K562 (cell line): ENCODE measurements around the gene TCIRG1. TPM values are rescaled to one million over a fixed set of nuclear protein-coding genes. Genes with fewer than 3 reads are reported as not detected.

Experiments
- CTBP1 ChIP-seq: fragments of 450-650 bp; IDR thresholded peaks from 2 replicates; pipeline ENCODE4 v1.6.1; 2016; ENCODE audit warnings: borderline replicate concordance
- EP300 ChIP-seq: IDR thresholded peaks from 2 replicates; pipeline ENCODE4 v1.6.1; 2012; ENCODE audit warnings: low read length, improper control_type of control experiment
- FOSL1 ChIP-seq: fragments of 200-800 bp; sonication (Bioruptor generic); conservative IDR thresholded peaks from 2 replicates; pipeline ENCODE4 v1.6.1; 2016; ENCODE audit warnings: missing genetic modification characterization, missing compliant biosample characterization
- KLF10 ChIP-seq: fragments of 250-450 bp; sonication (Bioruptor Pico); IDR thresholded peaks from 2 replicates; pipeline ENCODE4 v1.6.1; 2021; ENCODE audit warnings: matching md5 sums
- MAZ ChIP-seq, 2 experiments: fragments of 450-650 bp in 1 of 2; sonication (generic) in 1 of 2; formaldehyde crosslinking; IDR thresholded peaks in 1 of 2; conservative IDR thresholded peaks in 1 of 2; 2 replicates each; pipeline versions ENCODE4 v1.4.0 to v1.5.0; 2020; ENCODE audit warnings: mild to moderate bottlenecking in 1 of 2, missing genetic modification reagents in 1 of 2
- MBD2 ChIP-seq: sonication (generic); IDR thresholded peaks from 2 replicates; pipeline ENCODE4 v1.6.1; 2016; ENCODE audit warnings: low read depth, borderline replicate concordance
- MCM2 ChIP-seq: fragments of 450-650 bp; IDR thresholded peaks from 2 replicates; pipeline ENCODE4 v1.6.1; 2017; ENCODE audit warnings: low read depth, mild to moderate bottlenecking
- MCM5 ChIP-seq: fragments of 450-650 bp; IDR thresholded peaks from 2 replicates; pipeline ENCODE4 v1.6.1; 2016; ENCODE audit warnings: low read depth
- NR2C1 ChIP-seq, 2 experiments: fragments of 450-650 bp; IDR thresholded peaks; 2 replicates each; pipeline ENCODE4 v1.6.1; 2017; ENCODE audit warnings: mild to moderate bottlenecking in 2 of 2, antibody characterized with exemption in 1 of 2, inconsistent platforms in 1 of 2, missing compliant biosample characterization in 1 of 2, missing genetic modification characterization in 1 of 2
- RBM22 ChIP-seq: fragments of 200-400 bp; formaldehyde crosslinking; IDR thresholded peaks from 2 replicates; pipeline ENCODE4 v1.6.1; 2018; ENCODE audit warnings: low read length, low read depth; ENCODE audit not compliant: poor library complexity, severe bottlenecking
- SOX6 ChIP-seq: fragments of 450-650 bp; IDR thresholded peaks from 2 replicates; pipeline ENCODE4 v1.6.1; 2014; ENCODE audit warnings: mild to moderate bottlenecking
- STAT6 ChIP-seq: sonication (generic); formaldehyde crosslinking; IDR thresholded peaks from 2 replicates; pipeline ENCODE4 v1.8.1; 2023; ENCODE audit warnings: mild to moderate bottlenecking, missing genetic modification reagents
- TEAD2 ChIP-seq: fragments of 450-650 bp; IDR thresholded peaks from 2 replicates; pipeline ENCODE4 v1.6.1; 2016; ENCODE audit warnings: missing genetic modification characterization, control low read depth, missing compliant biosample characterization
- TOE1 ChIP-seq, 2 experiments: fragments of 450-650 bp in 1 of 2; sonication (generic) in 1 of 2; formaldehyde crosslinking in 1 of 2; IDR thresholded peaks; 2 replicates each; pipeline versions ENCODE4 v1.7.1 to v1.8.0; 2016 to 2022; ENCODE audit warnings: borderline replicate concordance in 2 of 2, mild to moderate bottlenecking in 2 of 2, antibody characterized with exemption in 1 of 2, inconsistent platforms in 1 of 2, low read depth in 1 of 2, missing genetic modification reagents in 1 of 2, moderate library complexity in 1 of 2
- ZFP91 ChIP-seq: sonication (generic); formaldehyde crosslinking; IDR thresholded peaks from 2 replicates; pipeline ENCODE4 v1.8.0; 2022; ENCODE audit warnings: mild to moderate bottlenecking, missing genetic modification reagents
- ZNF395 ChIP-seq: fragments of 200-800 bp; sonication (Bioruptor generic); IDR thresholded peaks from 2 replicates; pipeline ENCODE4 v1.6.1; 2017; ENCODE audit warnings: missing genetic modification characterization, missing compliant biosample characterization
- ZNF436 ChIP-seq: fragments of 250-450, 450-650 bp; sonication (Bioruptor Pico); formaldehyde crosslinking; IDR thresholded peaks from 2 replicates; pipeline ENCODE4 v1.7.0; 2020; ENCODE audit warnings: mild to moderate bottlenecking
- ZNF511 ChIP-seq: sonication (generic); formaldehyde crosslinking; IDR thresholded peaks from 2 replicates; pipeline ENCODE4 v1.8.0; 2022; ENCODE audit warnings: mild to moderate bottlenecking, missing genetic modification reagents
- ZNF764 ChIP-seq: fragments of 250-450 bp; sonication (Bioruptor Pico); IDR thresholded peaks from 2 replicates; pipeline ENCODE4 v1.4.0; 2020; ENCODE audit warnings: low read depth, mild to moderate bottlenecking, moderate library complexity
- polyA plus RNA-seq, 8 experiments: library from polyadenylated mRNA; depleted of rRNA in 4 of 8; stranded (reverse) in 5 of 8; unstranded in 3 of 8; fragments of >200 nt; fragmentation: Nextera tagmentation in 2 of 8; fragmentation: Illumina TruSeq in 1 of 8; extraction: Ambion mirVana in 2 of 8; extraction: Trizol in 1 of 8; gene quantifications; 2 replicates each; pipeline versions ENCODE4 v1.2.1 to v1.2.3, GENCODE V29; 2011 to 2014; ENCODE audit warnings: inconsistent platforms in 1 of 8, missing spikeins in 1 of 8
- total RNA-seq, 7 experiments: library from RNA; depleted of rRNA in 6 of 7; stranded (reverse); fragments of >200 nt in 6 of 7; fragmentation: Illumina TruSeq in 2 of 7; extraction: Trizol in 2 of 7; gene quantifications; 2 replicates each; pipeline versions ENCODE4 v1.2.1 to v1.2.3, GENCODE V29; 2011 to 2021; ENCODE audit warnings: low replicate concordance in 1 of 7

Gene TCIRG1
- total and polyA plus RNA-seq, 9 of the 15 experiments (the other 6 are each of a cell fraction or from before 2014, with no cell fraction given) = 0.49 to 143 (median 24.4) TPM

- TF ChIP-seq ZNF764 (CRISPR knock-in tag) (no peak), ZNF436 (no peak), STAT6 (CRISPR knock-in tag) (no peak), MBD2 (0 out of 2 replicates have a peak, but pooled peaks have one; percentile 23), EP300 (no peak), MCM2 (no peak), MAZ (CRISPR knock-in tag; conservative IDR thresholded peaks at IDR 0.05 in 1 of 2, IDR thresholded peaks at IDR 0.05 in 1 of 2) (peak; percentile 56 to 69), NR2C1 (IDR thresholded peaks at IDR 0.05) (no peak), NR2C1 (tag; IDR thresholded peaks at IDR 0.05) (no peak), TOE1 (IDR thresholded peaks at IDR 0.05; ENCODE audit: borderline replicate concordance) (no peak), TOE1 (CRISPR knock-in tag; IDR thresholded peaks at IDR 0.05; ENCODE audit: borderline replicate concordance, low read depth) (no peak), TEAD2 (tag) (no peak), RBM22 (no peak), ZNF511 (no peak), FOSL1 (tag) (no peak), ZNF395 (CRISPR knock-in tag) (no peak; the same call in 1 of the 2 replicates), SOX6 (no peak), CTBP1 (0 out of 2 replicates have a peak, but pooled peaks have one; percentile 18), KLF10 (CRISPR knock-in tag) (no peak), ZFP91 (CRISPR knock-in tag) (no peak), MCM5 (no peak)
Observed at GRCh38 chr11:68010090-68011041, 28.5 kb upstream of the TCIRG1 start, which contains the start of gene ALDH3B1 (continued).
